PFSK-1 (cell line): ENCODE results near the gene TIMM17A.

ENCODE experiments used
- FOXP2 ChIP-seq: optimal IDR thresholded peaks from 2 replicates; pipeline ENCODE3; 2011; ENCODE audit warnings: borderline replicate concordance, control low read depth, inconsistent platforms; ENCODE audit not compliant: insufficient read depth; ENCODE audit errors: extremely low read length, extremely low read depth
- POLR2AphosphoS5 ChIP-seq: IDR thresholded peaks from 2 replicates; pipeline ENCODE4 v1.6.1; 2012; ENCODE audit warnings: low read depth, mild to moderate bottlenecking, control low read depth, low read length, moderate library complexity
- REST ChIP-seq, 2 experiments: IDR thresholded peaks; 2 replicates each; pipeline versions ENCODE4 v1.6.1 to v1.8.0; 2011 to 2012; ENCODE audit warnings: low read depth in 2 of 2, low read length in 2 of 2, control low read depth in 1 of 2, inconsistent platforms in 1 of 2, mild to moderate bottlenecking in 1 of 2, moderate library complexity in 1 of 2; ENCODE audit not compliant: insufficient read depth in 1 of 2
- TAF1 ChIP-seq: IDR thresholded peaks from 2 replicates; pipeline ENCODE4 v1.6.1; 2012; ENCODE audit warnings: low read length, control low read depth, borderline replicate concordance; ENCODE audit not compliant: insufficient read depth

GRCh38 chr1:202007805-202008489, 52.6 kb downstream of the TIMM17A start:
- TF ChIP-seq POLR2AphosphoS5 (no peak), REST (IDR thresholded peaks at IDR 0.05; ENCODE audit: insufficient read depth in 1 of 2, low read depth in 2 of 2, low read length in 2 of 2) (no peak), TAF1 (no peak), FOXP2 (no peak)
